Fibroblast of lung (primary cell): ENCODE data around the gene WFIKKN1.

Experiments used
- CTCF ChIP-seq, 2 donors: IDR thresholded peaks in 1 of 2; conservative IDR thresholded peaks in 1 of 2; 1 replicate in 1 of 2; 2 replicates in 1 of 2; pipeline ENCODE4 v1.5.1; 2011 to 2012; ENCODE audit warnings: low read length in 2 of 2, control low read depth in 1 of 2, inconsistent platforms in 1 of 2, low read depth in 1 of 2, mild to moderate bottlenecking in 1 of 2
- EZH2 ChIP-seq: IDR thresholded peaks from 2 replicates; pipeline ENCODE4 v1.5.1; 2012; ENCODE audit warnings: low read length, control low read depth, mild to moderate bottlenecking; ENCODE audit errors: missing control alignments

DNA sequence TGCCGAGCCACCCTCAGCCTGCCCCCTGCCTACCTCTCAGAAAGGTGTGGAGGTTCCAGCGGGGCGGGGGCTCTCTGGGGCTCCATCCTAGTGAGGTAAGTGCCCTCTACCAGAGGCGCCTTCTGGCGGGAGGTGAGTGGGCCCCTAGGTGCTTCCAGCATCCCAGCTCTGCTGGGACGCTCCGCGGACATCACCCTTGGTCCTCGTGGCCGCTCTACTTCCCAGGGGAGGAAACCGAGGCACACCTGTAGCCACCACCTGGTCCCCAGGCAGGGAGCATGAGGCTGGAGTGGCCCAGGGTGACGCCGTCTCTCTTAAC lies 12.2 kb downstream of the WFIKKN1 start:
- TF ChIP-seq CTCF (conservative IDR thresholded peaks at IDR 0.05 in 1 of 2, IDR thresholded peaks at IDR 0.05 in 1 of 2; ENCODE audit: low read depth in 1 of 2, low read length in 2 of 2), result no peak
- TF ChIP-seq EZH2, result no peak
